ENCODE results near the gene TBC1D9B. TPM values are rescaled to one million over a fixed set of nuclear protein-coding genes. Genes with fewer than 3 reads are reported as not detected.

The TBC1D9B gene
- total RNA-seq, 2 experiments from 2014 or later: 40.2 to 40.4 TPM

- H3K27ac Mint-ChIP-seq: peak overlapping the region; percentile 88
- CTCF ChIA-PET: interaction anchor here (1.3 to 2.0 kb wide), 2 partner anchors 9 to 26 kb away, joined by 9 read pairs; no protein-coding TSS in a partner anchor
- peak; percentile 87 for DNase-seq
These were observed 80.0 kb downstream of the TBC1D9B start for GRCh38 chr5:179827680-179828079.

DNA sequence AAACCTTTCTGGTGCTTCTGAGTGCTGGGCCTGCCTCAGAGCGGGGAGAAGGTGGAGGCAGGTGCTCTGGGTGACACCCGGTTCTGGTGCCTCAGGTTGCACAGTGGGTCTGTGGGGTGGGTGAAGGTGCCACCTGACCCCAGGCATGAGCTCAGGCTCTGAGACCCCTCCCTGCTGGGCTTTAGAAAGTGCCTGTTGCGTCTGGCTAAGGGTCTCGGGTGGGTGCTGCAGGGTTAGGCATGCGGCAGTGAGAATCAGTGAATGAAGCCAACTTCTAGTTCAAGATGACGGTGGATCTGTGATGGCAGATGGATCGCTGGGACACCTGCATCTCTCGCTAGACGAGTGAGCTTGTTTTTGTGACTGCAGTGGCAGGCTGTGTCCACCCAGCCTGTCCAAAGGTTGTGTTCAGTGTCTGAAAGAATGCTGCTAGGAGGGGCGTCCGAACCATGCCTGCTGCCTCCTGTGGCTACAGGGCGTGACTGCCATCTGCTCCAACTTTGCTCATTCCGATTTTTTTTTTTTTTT, 82.0 kb downstream of the TBC1D9B start:
- H3K36me3 Mint-ChIP-seq (ENCODE audit: low read depth): peaks cover 46% of the 10 kb centered on the region

More at GRCh38 chr5:179827680-179828079, 80.0 kb downstream of the TBC1D9B start:
- Mint-ChIP-seq H3K4me3 (peak overlapping the region; percentile 27), H3K9me3 (no peaks in the 10 kb centered on the region), H3K36me3 (ENCODE audit: low read depth) (peaks cover 51% of the 10 kb centered on the region), H3K4me1 (ENCODE audit: low read depth) (peaks cover 33% of the 10 kb centered on the region), H3K27me3 (ENCODE audit: low read depth) (no peaks in the 10 kb centered on the region)
- intact Hi-C loops (cut with micrococcal nuclease): loop anchor here (1.0 kb wide), 1 partner anchor 9 kb away; no protein-coding TSS in a partner anchor

DNA sequence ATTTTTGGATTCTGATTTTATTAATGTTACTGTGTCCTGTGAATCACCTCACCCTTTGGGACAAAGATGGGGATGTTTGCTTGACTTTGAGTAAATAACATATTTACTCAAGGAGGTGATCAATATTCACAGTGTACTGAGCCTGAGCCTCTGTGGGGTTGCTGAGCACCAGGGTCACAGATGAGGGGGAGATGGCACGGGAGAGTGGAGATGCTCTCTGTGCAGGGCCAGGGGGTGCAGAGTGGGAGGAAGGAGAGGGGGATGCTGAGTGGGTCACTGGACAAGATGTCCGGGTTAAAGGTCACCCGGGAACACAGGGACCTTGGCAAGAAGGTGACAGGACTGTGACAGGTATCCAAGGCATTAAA, 83.0 kb downstream of the TBC1D9B start:
- no peak for DNase-seq
- CTCF ChIA-PET: no interaction called here
- no peak overlapping the region for H3K27ac Mint-ChIP-seq
- H3K4me3 Mint-ChIP-seq: no peak overlapping the region
- H3K9me3 Mint-ChIP-seq: no peaks in the 10 kb centered on the region
- H3K27me3 Mint-ChIP-seq (ENCODE audit: low read depth): no peaks in the 10 kb centered on the region
- H3K4me1 Mint-ChIP-seq (ENCODE audit: low read depth): peaks cover 50% of the 10 kb centered on the region
- intact Hi-C loops (cut with micrococcal nuclease): no loop called here
- H3K36me3 Mint-ChIP-seq (ENCODE audit: low read depth): peaks cover 38% of the 10 kb centered on the region

More for the DNA sequence above, 82.0 kb downstream of the TBC1D9B start:
- Mint-ChIP-seq H3K9me3 (no peaks in the 10 kb centered on the region), H3K4me3 (no peak overlapping the region), H3K27me3 (ENCODE audit: low read depth) (no peaks in the 10 kb centered on the region), H3K27ac (no peak overlapping the region), H3K4me1 (ENCODE audit: low read depth) (peaks cover 42% of the 10 kb centered on the region)
- intact Hi-C loops (cut with micrococcal nuclease): no loop called here
- DNase-seq: no peak
- CTCF ChIA-PET: interaction anchor here (0.6 to 2.0 kb wide), 2 partner anchors 11 to 167 kb away, joined by 3 to 9 read pairs; no protein-coding TSS in a partner anchor

DNA sequence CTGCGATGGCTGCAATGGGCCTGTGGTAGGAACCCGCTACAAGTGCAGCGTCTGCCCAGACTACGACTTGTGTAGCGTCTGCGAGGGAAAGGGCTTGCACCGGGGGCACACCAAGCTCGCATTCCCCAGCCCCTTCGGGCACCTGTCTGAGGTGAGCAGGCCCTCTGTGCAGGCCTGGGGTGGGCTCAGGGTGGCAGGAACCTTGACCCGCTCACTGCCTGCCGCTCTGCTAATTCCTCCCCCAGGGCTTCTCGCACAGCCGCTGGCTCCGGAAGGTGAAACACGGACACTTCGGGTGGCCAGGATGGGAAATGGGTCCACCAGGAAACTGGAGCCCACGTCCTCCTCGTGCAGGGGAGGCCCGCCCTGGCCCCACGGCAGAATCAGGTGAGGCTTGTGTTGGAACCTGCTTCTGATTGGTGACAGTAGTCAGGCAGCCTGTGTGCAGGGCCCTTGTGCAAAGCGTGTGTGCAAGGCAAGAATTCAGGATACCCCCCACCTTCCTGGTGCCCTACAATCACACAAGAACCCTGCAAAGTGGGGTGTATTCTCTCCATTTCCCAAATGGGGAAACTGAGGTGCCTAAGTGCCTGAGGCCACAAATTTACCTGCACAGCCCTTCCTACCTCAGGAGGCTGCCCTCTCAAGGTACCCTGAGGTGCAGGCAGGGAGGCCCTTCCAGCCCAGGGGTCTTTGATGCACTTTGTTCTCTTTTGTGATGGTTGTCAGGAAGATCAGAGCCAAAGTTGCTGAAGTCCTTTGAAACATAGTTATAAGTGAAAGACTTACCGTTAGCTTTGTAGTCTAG, 83.6 kb downstream of the TBC1D9B start:
- peaks cover 53% of the 10 kb centered on the region for H3K4me1 Mint-ChIP-seq (ENCODE audit: low read depth)
- H3K27ac Mint-ChIP-seq: no peak overlapping the region
- H3K36me3 Mint-ChIP-seq (ENCODE audit: low read depth): peaks cover 34% of the 10 kb centered on the region
- intact Hi-C loops (cut with micrococcal nuclease): no loop called here
- H3K4me3 Mint-ChIP-seq: no peak overlapping the region
- DNase-seq: no peak
- CTCF ChIA-PET: no interaction called here
- H3K27me3 Mint-ChIP-seq (ENCODE audit: low read depth): no peaks in the 10 kb centered on the region
- H3K9me3 Mint-ChIP-seq: no peaks in the 10 kb centered on the region

DNA sequence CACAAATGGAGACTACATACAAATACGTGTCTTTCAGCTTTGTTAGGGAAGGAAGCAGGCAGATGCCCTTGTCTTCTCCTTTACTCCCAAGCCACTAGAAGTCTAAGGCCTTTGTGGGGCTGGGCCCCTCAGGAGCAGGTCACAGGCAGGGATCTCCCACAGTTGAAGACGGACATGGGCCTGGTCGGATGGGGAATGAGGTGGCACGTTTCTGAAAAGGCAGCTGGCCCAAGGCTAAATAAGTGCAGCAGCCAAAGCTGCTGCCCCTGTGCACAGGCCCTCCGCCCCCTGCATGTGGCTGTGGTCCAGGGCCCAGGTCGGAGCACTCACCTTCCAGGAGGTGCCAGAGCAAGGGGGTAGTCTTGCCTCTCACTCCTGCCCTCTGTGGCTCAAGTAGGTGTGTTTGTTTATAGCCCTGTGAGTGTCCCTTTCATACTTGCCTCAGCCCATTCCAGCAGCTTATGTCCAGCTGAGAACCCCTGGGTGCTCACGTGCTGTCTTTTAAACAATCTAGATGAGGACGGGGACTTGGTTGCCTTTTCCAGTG, 85.2 kb downstream of the TBC1D9B start:
- peaks cover 22% of the 10 kb centered on the region for H3K36me3 Mint-ChIP-seq (ENCODE audit: low read depth)
- no peaks in the 10 kb centered on the region for H3K9me3 Mint-ChIP-seq
- peaks cover 4% of the 10 kb centered on the region for H3K27me3 Mint-ChIP-seq (ENCODE audit: low read depth)
- intact Hi-C loops (cut with micrococcal nuclease): no loop called here
- H3K4me1 Mint-ChIP-seq (ENCODE audit: low read depth): peaks cover 53% of the 10 kb centered on the region
- CTCF ChIA-PET: interaction anchor here (0.7 to 1.5 kb wide), 3 partner anchors 14 to 72 kb away, joined by 3 to 4 read pairs (median 3); no protein-coding TSS in a partner anchor
- peak overlapping the region; percentile 88 for H3K4me3 Mint-ChIP-seq
- no peak overlapping the region for H3K27ac Mint-ChIP-seq
- no peak for DNase-seq

GRCh38 chr5:179822059-179822432, 85.7 kb downstream of the TBC1D9B start:
- intact Hi-C loops (cut with micrococcal nuclease): no loop called here
- Mint-ChIP-seq H3K9me3 (no peaks in the 10 kb centered on the region), H3K4me1 (ENCODE audit: low read depth) (peaks cover 51% of the 10 kb centered on the region), H3K27ac (peak overlapping the region; percentile 92), H3K36me3 (ENCODE audit: low read depth) (peaks cover 22% of the 10 kb centered on the region), H3K4me3 (peak overlapping the region; percentile 88), H3K27me3 (ENCODE audit: low read depth) (peaks cover 4% of the 10 kb centered on the region)
- CTCF ChIA-PET: interaction anchor here (0.7 to 1.5 kb wide), 3 partner anchors 15 to 73 kb away, joined by 3 to 4 read pairs (median 3); no protein-coding TSS in a partner anchor
- no peak for DNase-seq

GRCh38 chr5:179821298-179822058, 86.2 kb downstream of the TBC1D9B start:
- peaks cover 47% of the 10 kb centered on the region for H3K4me1 Mint-ChIP-seq (ENCODE audit: low read depth)
- H3K36me3 Mint-ChIP-seq (ENCODE audit: low read depth): peaks cover 19% of the 10 kb centered on the region
- H3K27me3 Mint-ChIP-seq (ENCODE audit: low read depth): peaks cover 4% of the 10 kb centered on the region
- intact Hi-C loops (cut with micrococcal nuclease): loop anchor here (1.0 to 2.0 kb wide), 5 partner anchors 14 to 271 kb away; partner anchors contain the start of genes MAML1, MRNIP and RUFY1
- DNase-seq: peak; percentile 92
- H3K4me3 Mint-ChIP-seq: peak overlapping the region; percentile 88
- H3K27ac Mint-ChIP-seq: peak overlapping the region; percentile 92
- no peaks in the 10 kb centered on the region for H3K9me3 Mint-ChIP-seq
- CTCF ChIA-PET: interaction anchor here (0.7 to 1.5 kb wide), 4 partner anchors 15 to 73 kb away, joined by 3 to 4 read pairs (median 3); no protein-coding TSS in a partner anchor

GRCh38 chr5:179820483-179821297, 87.0 kb downstream of the TBC1D9B start, which contains the start of gene SQSTM1:
Gene SQSTM1 (plus strand): TSS chr5:179820905. CDS start chr5:179820937, 32 bp downstream.
- H3K27ac Mint-ChIP-seq: peak within 1 kb of the TSS; percentile 92
- intact Hi-C loops (cut with micrococcal nuclease): loop anchor here (1.0 to 2.0 kb wide), 7 partner anchors 13 to 270 kb away; partner anchors contain the start of genes CANX, HNRNPH1, MAML1 and MRNIP
- peak within 1 kb of the TSS; percentile 88 for H3K4me3 Mint-ChIP-seq
- H3K9me3 Mint-ChIP-seq: no peaks in the 10 kb centered on the region
- peak; percentile 74 for DNase-seq
- peaks cover 47% of the 10 kb centered on the region for H3K4me1 Mint-ChIP-seq (ENCODE audit: low read depth)
- peaks cover 4% of the 10 kb centered on the region for H3K27me3 Mint-ChIP-seq (ENCODE audit: low read depth)
- H3K36me3 Mint-ChIP-seq (ENCODE audit: low read depth): peaks cover 20% of the 10 kb centered on the region
- CTCF ChIA-PET: interaction anchor here (0.6 to 1.5 kb wide), 4 partner anchors 16 to 1379 kb away, joined by 3 to 7 read pairs (median 3); no protein-coding TSS in a partner anchor

DNA sequence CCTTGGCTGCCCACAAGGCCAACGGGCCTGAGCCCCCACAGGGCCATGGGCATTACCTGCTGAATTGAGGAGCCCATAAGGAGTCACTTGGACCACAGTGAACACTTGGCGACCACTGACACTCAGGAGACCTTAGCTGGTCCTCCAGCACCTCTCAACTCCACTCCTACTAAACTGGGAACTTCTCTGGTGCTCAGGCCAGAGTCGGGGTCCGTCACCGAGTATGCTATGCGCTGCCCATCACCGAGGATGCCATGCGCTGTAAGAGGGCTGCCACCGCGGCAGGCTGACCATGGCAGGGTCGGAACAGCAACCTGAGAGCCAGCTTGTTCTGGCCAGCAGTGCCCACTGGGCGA, 87.6 kb downstream of the TBC1D9B start:
- H3K36me3 Mint-ChIP-seq (ENCODE audit: low read depth): peaks cover 22% of the 10 kb centered on the region
- peaks cover 47% of the 10 kb centered on the region for H3K4me1 Mint-ChIP-seq (ENCODE audit: low read depth)
- H3K9me3 Mint-ChIP-seq: no peaks in the 10 kb centered on the region
- H3K4me3 Mint-ChIP-seq: peak overlapping the region; percentile 88
- peak overlapping the region; percentile 82 for H3K27ac Mint-ChIP-seq
- CTCF ChIA-PET: interaction anchor here (0.6 to 1.5 kb wide), 4 partner anchors 16 to 1378 kb away, joined by 3 to 7 read pairs (median 3); no protein-coding TSS in a partner anchor
- DNase-seq: no peak
- intact Hi-C loops (cut with micrococcal nuclease): loop anchor here (1.0 to 2.0 kb wide), 4 partner anchors 17 to 269 kb away; partner anchors contain the start of genes CANX, HNRNPH1 and RUFY1
- peaks cover 4% of the 10 kb centered on the region for H3K27me3 Mint-ChIP-seq (ENCODE audit: low read depth)

DNA sequence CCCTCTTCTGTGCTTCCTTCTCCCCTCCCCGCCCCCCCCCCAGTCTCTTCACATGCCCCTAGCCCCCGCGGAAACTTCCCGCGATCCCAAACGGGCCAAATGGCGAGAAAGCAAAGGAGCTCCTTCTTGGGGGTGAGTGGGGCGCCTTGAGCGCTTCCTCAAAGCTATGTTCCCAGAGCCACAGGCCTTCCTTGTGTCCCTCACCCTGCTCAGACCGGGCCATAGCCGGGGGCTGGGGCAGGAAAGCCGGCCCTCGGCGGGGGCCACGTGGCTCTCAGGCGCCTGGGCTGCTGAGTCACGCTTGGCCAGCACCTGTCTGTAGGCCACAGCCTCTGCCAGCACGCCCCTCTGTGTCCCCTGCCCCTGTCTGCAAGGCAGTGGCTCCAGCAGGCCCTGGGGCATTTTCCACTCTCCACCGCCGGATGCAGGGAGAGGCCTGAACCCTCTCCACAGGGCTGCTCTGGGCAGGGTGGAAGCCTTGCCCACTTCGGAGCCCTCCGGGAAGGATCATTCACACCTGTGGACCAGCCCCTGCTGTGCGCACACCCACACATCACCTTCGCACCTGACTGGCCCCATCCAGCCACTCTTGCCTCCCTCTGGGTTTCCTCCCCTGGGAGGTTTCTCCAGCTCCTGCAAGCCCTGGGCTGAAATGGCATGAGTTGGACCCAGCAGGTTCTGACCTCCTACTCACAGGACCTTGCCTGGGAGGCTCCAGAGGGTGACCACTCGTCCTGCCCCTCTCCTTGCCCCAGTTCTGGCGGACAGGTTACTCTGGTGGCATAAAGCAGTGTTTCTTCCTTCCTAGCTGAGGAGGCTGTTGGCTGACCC, 88.2 kb downstream of the TBC1D9B start:
- peak; percentile 58 for DNase-seq
- H3K4me3 Mint-ChIP-seq: peak overlapping the region; percentile 88
- H3K27ac Mint-ChIP-seq: peak overlapping the region; percentile 82
- intact Hi-C loops (cut with micrococcal nuclease): loop anchor here (1.0 to 2.0 kb wide), 4 partner anchors 17 to 269 kb away; partner anchors contain the start of genes CANX, HNRNPH1 and RUFY1
- CTCF ChIA-PET: interaction anchor here (1.1 to 1.5 kb wide), 4 partner anchors 15 to 23 kb away, joined by 3 to 7 read pairs (median 4); no protein-coding TSS in a partner anchor
- H3K4me1 Mint-ChIP-seq (ENCODE audit: low read depth): peaks cover 43% of the 10 kb centered on the region
- H3K27me3 Mint-ChIP-seq (ENCODE audit: low read depth): peaks cover 4% of the 10 kb centered on the region
- H3K9me3 Mint-ChIP-seq: no peaks in the 10 kb centered on the region
- peaks cover 18% of the 10 kb centered on the region for H3K36me3 Mint-ChIP-seq (ENCODE audit: low read depth)

Data from activated naive CD4-positive, alpha-beta T cell treated with anti-CD3 and anti-CD28 coated beads for 36 hours (primary cell).